Measurements from ENCODE around the gene OR6S1. TPM values are rescaled to one million over a fixed set of nuclear protein-coding genes. Genes with fewer than 3 reads are reported as not detected.
A peak's percentile ranks its signal among the peaks of the same experiment; 100 is the strongest.

The OR6S1 gene
- polyA plus RNA-seq, 1 donor (not counting 4 experiments of a cell fraction or from before 2014, with no cell fraction given), result not detected

DNA sequence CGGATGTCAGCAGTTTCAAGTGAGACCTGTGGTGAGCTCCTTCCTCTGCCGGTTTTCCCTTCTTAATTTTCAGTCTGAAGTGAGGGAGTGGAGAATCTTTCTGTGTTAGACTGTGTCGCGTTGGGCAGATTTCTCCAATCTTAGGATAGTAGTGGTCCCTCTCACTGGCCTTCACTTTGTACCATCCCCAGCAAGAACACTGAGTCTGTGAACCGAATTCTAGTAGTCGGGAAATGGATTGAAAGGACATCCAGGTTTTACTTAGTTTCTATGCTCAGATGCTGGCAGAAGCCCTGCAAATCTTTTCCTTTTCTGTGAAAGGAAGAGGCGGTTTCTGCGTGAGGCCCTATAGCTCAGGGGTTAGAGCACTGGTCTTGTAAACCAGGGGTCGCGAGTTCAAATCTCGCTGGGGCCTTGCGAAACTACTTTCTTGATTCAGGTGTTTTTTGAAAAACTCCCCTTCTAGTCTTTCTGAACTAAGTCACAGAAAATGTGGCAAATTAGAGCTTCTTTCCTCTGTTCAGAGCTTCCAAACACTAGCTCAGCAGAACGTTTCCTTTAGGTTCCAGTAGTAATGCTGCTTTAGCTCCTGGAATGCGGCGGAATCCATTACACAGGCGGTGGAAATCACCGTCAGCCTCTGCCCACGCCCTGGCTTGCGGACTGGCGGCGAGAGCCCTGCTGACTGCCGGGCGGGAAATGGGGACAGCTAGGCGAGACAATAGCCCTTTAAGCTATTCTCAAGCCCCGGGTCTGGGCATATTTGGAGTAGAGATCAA, 40.0 kb upstream of the OR6S1 start:
- Histone ChIP-seq H3K27me3 (ENCODE audit: control insufficient read depth, extremely low read depth, insufficient read depth, low read length) (no peaks in the 10 kb centered on the region), H3K9me1 (ENCODE audit: control insufficient read depth, extremely low read depth, insufficient read depth, low read length) (no peaks in the 10 kb centered on the region), H3K4me1 (ENCODE audit: control insufficient read depth, extremely low read depth, insufficient read depth, low read length) (peaks cover 19% of the 10 kb centered on the region), H3K4me2 (ENCODE audit: control insufficient read depth, extremely low read depth, insufficient read depth, low read depth, low read length) (peak overlapping the region; percentile 88), H3K4me3 (ENCODE audit: control insufficient read depth in 2 of 3, extremely low read depth in 1 of 3, insufficient read depth in 2 of 3, low read depth in 1 of 3, low read length in 3 of 3) (peak overlapping the region; percentile 75 to 87 (median 84)), H3K9me3 (ENCODE audit: control insufficient read depth, low read depth, low read length) (no peaks in the 10 kb centered on the region), H2AFZ (ENCODE audit: control insufficient read depth, low read length) (peak overlapping the region; percentile 96), H3K36me3 (ENCODE audit: control insufficient read depth in 2 of 2, extremely low read depth in 1 of 2, insufficient read depth in 2 of 2, low read length in 2 of 2) (no peaks in the 10 kb centered on the region), H3K27ac (ENCODE audit: control insufficient read depth, insufficient read depth, low read length) (peak overlapping the region; percentile 90), H3K79me2 (ENCODE audit: control insufficient read depth, insufficient read depth, low read length) (no peaks in the 10 kb centered on the region), H4K20me1 (ENCODE audit: control insufficient read depth, extremely low read depth, insufficient read depth, low read length) (no peaks in the 10 kb centered on the region), H3K9ac (ENCODE audit: control insufficient read depth, extremely low read depth, insufficient read depth, low read length) (peak overlapping the region; percentile 90)
- dilution Hi-C loops (cut with MboI; ENCODE audit: extremely low pct_ligation_motif_present, low sequenced_read_pairs), result no loop called here
- FAIRE-seq, result no peak
- TF ChIP-seq, protein P1, sequence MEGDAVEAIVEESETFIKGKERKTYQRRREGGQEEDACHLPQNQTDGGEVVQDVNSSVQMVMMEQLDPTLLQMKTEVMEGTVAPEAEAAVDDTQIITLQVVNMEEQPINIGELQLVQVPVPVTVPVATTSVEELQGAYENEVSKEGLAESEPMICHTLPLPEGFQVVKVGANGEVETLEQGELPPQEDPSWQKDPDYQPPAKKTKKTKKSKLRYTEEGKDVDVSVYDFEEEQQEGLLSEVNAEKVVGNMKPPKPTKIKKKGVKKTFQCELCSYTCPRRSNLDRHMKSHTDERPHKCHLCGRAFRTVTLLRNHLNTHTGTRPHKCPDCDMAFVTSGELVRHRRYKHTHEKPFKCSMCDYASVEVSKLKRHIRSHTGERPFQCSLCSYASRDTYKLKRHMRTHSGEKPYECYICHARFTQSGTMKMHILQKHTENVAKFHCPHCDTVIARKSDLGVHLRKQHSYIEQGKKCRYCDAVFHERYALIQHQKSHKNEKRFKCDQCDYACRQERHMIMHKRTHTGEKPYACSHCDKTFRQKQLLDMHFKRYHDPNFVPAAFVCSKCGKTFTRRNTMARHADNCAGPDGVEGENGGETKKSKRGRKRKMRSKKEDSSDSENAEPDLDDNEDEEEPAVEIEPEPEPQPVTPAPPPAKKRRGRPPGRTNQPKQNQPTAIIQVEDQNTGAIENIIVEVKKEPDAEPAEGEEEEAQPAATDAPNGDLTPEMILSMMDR (optimal IDR thresholded peaks at IDR 0.05 in 1 of 3, IDR thresholded peaks at IDR 0.05 in 1 of 3, conservative IDR thresholded peaks at IDR 0.05 in 1 of 3; ENCODE audit: extremely low read depth in 1 of 3, insufficient read depth in 2 of 3, low read length in 3 of 3), result no peak
- no peak for TF ChIP-seq EZH2 (IDR thresholded peaks at IDR 0.05; ENCODE audit: low read length)
- peak; percentile 85 for DNase-seq (ENCODE audit: low read depth, low spot score)

DNA sequence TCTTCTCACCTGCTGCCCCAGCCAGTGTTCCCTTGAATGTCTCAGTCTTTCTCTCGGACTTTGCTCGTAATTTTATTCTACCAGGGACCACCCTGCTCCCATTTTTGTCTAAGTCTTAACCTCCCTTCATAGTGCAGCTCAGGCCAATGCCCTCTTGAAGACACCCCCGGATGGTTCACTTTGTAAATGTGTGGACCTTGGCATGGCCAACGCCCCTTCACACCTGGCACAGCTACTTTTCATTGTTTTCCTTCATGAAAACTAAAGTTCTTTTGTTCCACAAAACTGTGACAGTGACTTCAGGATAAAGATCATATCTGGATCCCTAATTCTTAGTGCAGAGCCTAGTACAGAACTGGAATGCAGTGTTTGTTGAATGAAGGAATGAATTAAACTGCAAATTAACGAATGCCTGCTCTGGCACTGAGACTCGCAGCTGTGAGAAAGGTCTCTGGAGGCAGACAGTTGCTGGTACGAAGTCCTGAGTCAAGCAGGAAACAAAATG, 39.4 kb upstream of the OR6S1 start:
- Histone ChIP-seq H3K9me3 (ENCODE audit: control insufficient read depth, low read depth, low read length) (no peaks in the 10 kb centered on the region), H4K20me1 (ENCODE audit: control insufficient read depth, extremely low read depth, insufficient read depth, low read length) (no peaks in the 10 kb centered on the region), H3K9me1 (ENCODE audit: control insufficient read depth, extremely low read depth, insufficient read depth, low read length) (no peaks in the 10 kb centered on the region), H3K9ac (ENCODE audit: control insufficient read depth, extremely low read depth, insufficient read depth, low read length) (peak overlapping the region; percentile 90), H3K27ac (ENCODE audit: control insufficient read depth, insufficient read depth, low read length) (peak overlapping the region; percentile 90), H3K36me3 (ENCODE audit: control insufficient read depth in 2 of 2, extremely low read depth in 1 of 2, insufficient read depth in 2 of 2, low read length in 2 of 2) (no peaks in the 10 kb centered on the region), H3K4me2 (ENCODE audit: control insufficient read depth, extremely low read depth, insufficient read depth, low read depth, low read length) (peak overlapping the region; percentile 88), H3K79me2 (ENCODE audit: control insufficient read depth, insufficient read depth, low read length) (no peaks in the 10 kb centered on the region), H3K4me3 (ENCODE audit: control insufficient read depth in 2 of 3, extremely low read depth in 1 of 3, insufficient read depth in 2 of 3, low read depth in 1 of 3, low read length in 3 of 3) (peak overlapping the region; percentile 37 to 87 (median 76)), H2AFZ (ENCODE audit: control insufficient read depth, low read length) (peak overlapping the region; percentile 96), H3K4me1 (ENCODE audit: control insufficient read depth, extremely low read depth, insufficient read depth, low read length) (peaks cover 19% of the 10 kb centered on the region), H3K27me3 (ENCODE audit: control insufficient read depth, extremely low read depth, insufficient read depth, low read length) (no peaks in the 10 kb centered on the region)
- FAIRE-seq (no peak), DNase-seq (ENCODE audit: low read depth, low spot score) (peak; percentile 52)
- dilution Hi-C loops (cut with MboI; ENCODE audit: extremely low pct_ligation_motif_present, low sequenced_read_pairs), result no loop called here
- no peak for TF ChIP-seq EZH2 (IDR thresholded peaks at IDR 0.05; ENCODE audit: low read length)
- TF ChIP-seq, protein P1 (optimal IDR thresholded peaks at IDR 0.05 in 1 of 3, IDR thresholded peaks at IDR 0.05 in 1 of 3, conservative IDR thresholded peaks at IDR 0.05 in 1 of 3; ENCODE audit: extremely low read depth in 1 of 3, insufficient read depth in 2 of 3, low read length in 3 of 3), result no peak

Measured in keratinocyte (primary cell).